Medulla oblongata (tissue), 1 donor: Measurements from ENCODE around the gene UCHL5.
"Not testable (repeated sequence)": the region's sequence is repeated elsewhere in the genome, so short reads cannot be mapped to it uniquely, and the experiment has no call there.

ENCODE experiments used
- DNase-seq: peaks from one replicate; pipeline ENCODE4 v3.0.0-alpha.2; 2015; ENCODE audit errors: extremely low spot score

The UCHL5 gene

GRCh38 chr1:193062698-193063463 is 3.7 kb upstream of the UCHL5 start:
- no peak for DNase-seq

- DNase-seq: no peak
Observed at GRCh38 chr1:193060938-193061337, 1.8 kb upstream of the UCHL5 start.

GRCh38 chr1:193060406-193060805 is 1.2 kb upstream of the UCHL5 start:
- peak; percentile 9 for DNase-seq

- no peak for DNase-seq
Observed at GRCh38 chr1:193060115-193060403, 899 bp upstream of the UCHL5 start.

GRCh38 chr1:193058529-193059281 is 455 bp downstream of the UCHL5 start:
- peak; percentile 46 for DNase-seq

- no peak for DNase-seq
Observed at GRCh38 chr1:193054169-193054675, 4.9 kb downstream of the UCHL5 start.

GRCh38 chr1:193048913-193049312 is 10.2 kb downstream of the UCHL5 start:
- DNase-seq: not testable (repeated sequence)

- peak; percentile 54 for DNase-seq
Observed at GRCh38 chr1:193042766-193043691, 16.1 kb downstream of the UCHL5 start.

GRCh38 chr1:193040011-193040410 is 19.1 kb downstream of the UCHL5 start:
- no peak for DNase-seq

- no peak for DNase-seq
Observed at GRCh38 chr1:193036337-193037047, 22.7 kb downstream of the UCHL5 start.

GRCh38 chr1:193033610-193034009 is 25.6 kb downstream of the UCHL5 start:
- no peak for DNase-seq

GRCh38 chr1:193032643-193033427 is 26.3 kb downstream of the UCHL5 start:
- DNase-seq: not testable (repeated sequence)

- no peak for DNase-seq
Observed at GRCh38 chr1:193031431-193031830, 27.7 kb downstream of the UCHL5 start.

GRCh38 chr1:193030280-193030679 is 28.9 kb downstream of the UCHL5 start:
- no peak for DNase-seq

GRCh38 chr1:193025218-193025617 is 33.9 kb downstream of the UCHL5 start:
- no peak for DNase-seq

GRCh38 chr1:193019442-193020026 is 39.6 kb downstream of the UCHL5 start:
- peak; percentile 76 for DNase-seq

- DNase-seq: no peak
Observed at GRCh38 chr1:193016788-193017187, 42.4 kb downstream of the UCHL5 start.

GRCh38 chr1:193014400-193014799 is 44.8 kb downstream of the UCHL5 start:
- DNase-seq: no peak

- no peak for DNase-seq
Observed at GRCh38 chr1:193013707-193014106, 45.5 kb downstream of the UCHL5 start.

GRCh38 chr1:193013005-193013404 is 46.2 kb downstream of the UCHL5 start:
- DNase-seq: no peak
